K562 (cell line): ENCODE measurements around the gene OR8A1. TPM values are rescaled to one million over a fixed set of nuclear protein-coding genes. Genes with fewer than 3 reads are reported as not detected.

ENCODE experiments used
- ATAC-seq: fragments of 200-7000 bp; cut with Tn5 transposase; 3 replicates; pipeline ENCODE4 v1.9.1; 2020; ENCODE audit warnings: moderate library complexity
- BruUV-seq: library from RNA; stranded (reverse); fragments of 400-500 nt; replicated peaks from 2 replicates; lab custom pipeline; 2021; lab: Mats Ljungman, UMichigan
- CTCF ChIA-PET: fragments of 300-600 bp; formaldehyde crosslinking; extraction: SDS; loops from one replicate; lab custom pipeline; 2021; ENCODE audit warnings: low intra/inter-chr PET ratio; lab: Yijun Ruan, JAX
- POLR2A ChIA-PET: fragments of 300-600, 350-650 bp; sonication (Branson Sonifier 250); formaldehyde crosslinking; extraction: SDS; loops from one replicate; lab custom pipeline; 2021; ENCODE audit warnings: antibody characterized with exemption, inconsistent platforms; lab: Yijun Ruan, JAX
- DNase-seq, 4 experiments: peaks; one replicate each; pipeline versions ENCODE4 v3.0.0 to v3.0.0-alpha.2; 2011 to 2018; ENCODE audit warnings: low spot score in 3 of 4, mixed read lengths in 3 of 4; ENCODE audit errors: extremely low read depth in 1 of 4
- FAIRE-seq: peaks from 2 replicates; lab custom pipeline; 2011; peaks lifted over from hg19 to GRCh38; lab: Jason Lieb, UNC
- H2AFZ ChIP-seq: 2 replicates; pipeline ENCODE4 v1.6.0; 2011; ENCODE audit warnings: low read depth, low read length, control low read depth, inconsistent platforms
- H3K27ac ChIP-seq: fragments of 200-600 bp; 3 replicates; pipeline ENCODE4 v1.8.0; 2011; ENCODE audit warnings: low read depth, mild to moderate bottlenecking, control low read depth, inconsistent platforms, low read length, moderate library complexity, mixed read lengths; ENCODE audit errors: extremely low read depth
- H3K27me3 ChIP-seq, 2 experiments: fragments of 300-600 bp in 1 of 2; 2 replicates in 1 of 2; 3 replicates in 1 of 2; pipeline versions ENCODE4 v1.6.0 to v1.8.0; 2011; ENCODE audit warnings: inconsistent platforms in 2 of 2, low read length in 2 of 2, mild to moderate bottlenecking in 1 of 2, mixed read lengths in 1 of 2, moderate library complexity in 1 of 2; ENCODE audit not compliant: control insufficient read depth in 2 of 2, insufficient read depth in 2 of 2
- H3K36me3 ChIP-seq: fragments of 300-600 bp; 3 replicates; pipeline ENCODE4 v1.8.0; 2011; ENCODE audit warnings: mild to moderate bottlenecking, low read length, inconsistent platforms; ENCODE audit not compliant: control insufficient read depth, insufficient read depth
- H3K4me1 ChIP-seq, 2 experiments: fragments of 200-600 bp in 1 of 2; replicated peaks in 1 of 2; 2 replicates in 1 of 2; 3 replicates in 1 of 2; pipeline versions ENCODE4 v1.5.1 to v1.8.0; 2011; ENCODE audit warnings: inconsistent platforms in 2 of 2, low read length in 2 of 2, mild to moderate bottlenecking in 1 of 2, mixed read lengths in 1 of 2, moderate library complexity in 1 of 2; ENCODE audit not compliant: control insufficient read depth in 2 of 2, insufficient read depth in 2 of 2
- H3K4me2 ChIP-seq: 2 replicates; pipeline ENCODE4 v1.6.1; 2011; ENCODE audit warnings: low read length, control low read depth, inconsistent platforms, mixed read lengths; ENCODE audit not compliant: insufficient read depth
- H3K4me3 ChIP-seq: fragments of 200-600 bp; sonication (generic), shearing (Covaris generic); 2 replicates; pipeline ENCODE4 v1.5.1; 2016; ENCODE audit warnings: control low read depth, inconsistent platforms
- H3K79me2 ChIP-seq: fragments of 200-600 bp; 3 replicates; pipeline ENCODE4 v1.8.0; 2011; ENCODE audit warnings: low read length, inconsistent platforms; ENCODE audit not compliant: control insufficient read depth, insufficient read depth
- H3K9ac ChIP-seq, 2 experiments: 2 replicates each; pipeline versions ENCODE4 v1.6.0 to v1.6.1; 2011; ENCODE audit warnings: low read depth in 2 of 2, low read length in 2 of 2, control low read depth in 1 of 2, inconsistent platforms in 1 of 2, mild to moderate bottlenecking in 1 of 2, mixed read lengths in 1 of 2; ENCODE audit not compliant: insufficient read depth in 1 of 2
- H3K9me1 ChIP-seq: one replicate; pipeline ENCODE4 v1.6.0; 2011; ENCODE audit warnings: inconsistent platforms, mild to moderate bottlenecking, low read length, moderate library complexity; ENCODE audit not compliant: control insufficient read depth, insufficient read depth
- H3K9me3 ChIP-seq: replicated peaks from 2 replicates; pipeline ENCODE4 v1.5.1; 2011; ENCODE audit warnings: low read depth, low read length, inconsistent platforms; ENCODE audit not compliant: control insufficient read depth, insufficient read depth
- H4K20me1 ChIP-seq: replicated peaks from 2 replicates; pipeline ENCODE4 v1.6.1; 2011; ENCODE audit warnings: low read length, inconsistent platforms, mixed read lengths; ENCODE audit not compliant: control insufficient read depth, insufficient read depth
- CREB3 ChIP-seq: fragments of 450-650 bp; conservative IDR thresholded peaks from 2 replicates; pipeline ENCODE4 v1.6.1; 2016; ENCODE audit warnings: missing genetic modification characterization, low read depth, mild to moderate bottlenecking, missing compliant biosample characterization, moderate library complexity
- DMBX1 ChIP-seq: fragments of 250-450 bp; sonication (Bioruptor Pico); IDR thresholded peaks from 2 replicates; pipeline ENCODE4 v1.8.0; 2022; ENCODE audit warnings: inconsistent platforms, mild to moderate bottlenecking, moderate library complexity, borderline replicate concordance
- DPF2 ChIP-seq: fragments of 450-650 bp; IDR thresholded peaks from 2 replicates; pipeline ENCODE4 v1.6.1; 2016
- FOXA3 ChIP-seq, 2 experiments: fragments of 450-650 bp in 1 of 2; sonication (generic) in 1 of 2; formaldehyde crosslinking; IDR thresholded peaks in 1 of 2; conservative IDR thresholded peaks in 1 of 2; 2 replicates each; pipeline versions ENCODE4 v1.4.0 to v1.8.0; 2020 to 2022; ENCODE audit warnings: mild to moderate bottlenecking in 2 of 2, missing genetic modification reagents in 1 of 2
- GTF2F1 ChIP-seq: IDR thresholded peaks from 2 replicates; pipeline ENCODE4 v1.6.1; 2011; ENCODE audit warnings: low read depth, low read length, improper control_type of control experiment
- HEY1 ChIP-seq: fragments of 250-450 bp; sonication (Bioruptor Pico); IDR thresholded peaks from 2 replicates; pipeline ENCODE4 v1.5.0; 2020; ENCODE audit warnings: mild to moderate bottlenecking, moderate library complexity, borderline replicate concordance
- KHSRP ChIP-seq: fragments of 450-650 bp; IDR thresholded peaks from 2 replicates; pipeline ENCODE4 v1.6.1; 2017
- MTA3 ChIP-seq: fragments of 450-650 bp; formaldehyde crosslinking; IDR thresholded peaks from 2 replicates; pipeline ENCODE4 v1.6.1; 2017; ENCODE audit warnings: mild to moderate bottlenecking, borderline replicate concordance
- POLR2A ChIP-seq: fragments of 450-650 bp; conservative IDR thresholded peaks from 2 replicates; pipeline ENCODE4 v1.6.1; 2016
- RBFOX2 ChIP-seq: fragments of 200-400 bp; formaldehyde crosslinking; IDR thresholded peaks from 2 replicates; pipeline ENCODE4 v1.6.1; 2017; ENCODE audit warnings: low read depth, mild to moderate bottlenecking, low read length, moderate library complexity
- RBM25 ChIP-seq: fragments of 200-400 bp; formaldehyde crosslinking; IDR thresholded peaks from 2 replicates; pipeline ENCODE4 v1.6.1; 2018; ENCODE audit warnings: low read length, low read depth, moderate library complexity; ENCODE audit not compliant: severe bottlenecking
- RCOR1 ChIP-seq, 2 experiments: IDR thresholded peaks; 2 replicates each; pipeline ENCODE4 v1.6.1; 2012; ENCODE audit warnings: low read depth in 2 of 2, low read length in 2 of 2, borderline replicate concordance in 1 of 2, improper control_type of control experiment in 1 of 2
- RNF2 ChIP-seq: sonication (generic); IDR thresholded peaks from 2 replicates; pipeline ENCODE4 v1.6.1; 2016
- SMARCC2 ChIP-seq: fragments of 450-650 bp; IDR thresholded peaks from 2 replicates; pipeline ENCODE4 v1.6.1; 2017; ENCODE audit warnings: antibody characterized with exemption, moderate library complexity, mild to moderate bottlenecking, low read depth
- TGIF2 ChIP-seq: sonication (generic); formaldehyde crosslinking; IDR thresholded peaks from 2 replicates; pipeline ENCODE4 v1.8.1; 2022; ENCODE audit warnings: mild to moderate bottlenecking, missing genetic modification reagents, moderate library complexity
- ZC3H11A ChIP-seq: IDR thresholded peaks from 2 replicates; pipeline ENCODE4 v1.6.1; 2012; ENCODE audit warnings: low read depth, low read length, improper control_type of control experiment
- ZKSCAN3 ChIP-seq: fragments of 250-450 bp; sonication (Bioruptor Pico); IDR thresholded peaks from 2 replicates; pipeline ENCODE4 v1.4.0; 2020
- ZNF75A ChIP-seq: fragments of 450-650 bp; formaldehyde crosslinking; IDR thresholded peaks from 2 replicates; pipeline ENCODE4 v1.4.0; 2020; ENCODE audit warnings: mild to moderate bottlenecking
- WGBS: fragments of 100-300 bp; shearing (Covaris generic); methylation state at CpG from one replicate; pipeline ENCODE4 v1.1.6; 2016; ENCODE audit warnings: low coverage, mixed read lengths; ENCODE audit not compliant: insufficient coverage; ENCODE audit errors: missing lambda C conversion rate; 5-methylcytosine and 5-hydroxymethylcytosine counted together
- in situ Hi-C: fragments of 300-500 bp; cut with MboI; formaldehyde crosslinking; loops from 4 replicates; pipeline ENCODE4 v1.15.0; 2018; ENCODE audit warnings: inconsistent platforms, mixed read lengths
- intact Hi-C: fragments of 100-400 bp; cut with micrococcal nuclease; formaldehyde crosslinking; loops from 2 replicates; pipeline ENCODE4 v1.14.2; 2022
- polyA plus RNA-seq, 8 experiments: library from polyadenylated mRNA; depleted of rRNA in 4 of 8; stranded (reverse) in 5 of 8; unstranded in 3 of 8; fragments of >200 nt; fragmentation: Nextera tagmentation in 2 of 8; fragmentation: Illumina TruSeq in 1 of 8; extraction: Ambion mirVana in 2 of 8; extraction: Trizol in 1 of 8; gene quantifications; 2 replicates each; pipeline versions ENCODE4 v1.2.1 to v1.2.3, GENCODE V29; 2011 to 2014; ENCODE audit warnings: inconsistent platforms in 1 of 8, missing spikeins in 1 of 8
- total RNA-seq, 7 experiments: library from RNA; depleted of rRNA in 6 of 7; stranded (reverse); fragments of >200 nt in 6 of 7; fragmentation: Illumina TruSeq in 2 of 7; extraction: Trizol in 2 of 7; gene quantifications; 2 replicates each; pipeline versions ENCODE4 v1.2.1 to v1.2.3, GENCODE V29; 2011 to 2021; ENCODE audit warnings: low replicate concordance in 1 of 7
- TF ChIP-seq, protein P1 (sequence below): fragments of 250-450 bp; sonication (Bioruptor Pico); IDR thresholded peaks from 2 replicates; pipeline ENCODE4 v1.4.0; 2020
- TF ChIP-seq, protein P2 (sequence below), 2 experiments: fragments of 450-650 bp; IDR thresholded peaks; 2 replicates each; pipeline ENCODE4 v1.6.1; 2016

Gene OR8A1
- total and polyA plus RNA-seq, 9 of the 15 experiments (the other 6 are each of a cell fraction or from before 2014, with no cell fraction given), result 0.27 to 2.7 (median 1.4) TPM

DNA sequence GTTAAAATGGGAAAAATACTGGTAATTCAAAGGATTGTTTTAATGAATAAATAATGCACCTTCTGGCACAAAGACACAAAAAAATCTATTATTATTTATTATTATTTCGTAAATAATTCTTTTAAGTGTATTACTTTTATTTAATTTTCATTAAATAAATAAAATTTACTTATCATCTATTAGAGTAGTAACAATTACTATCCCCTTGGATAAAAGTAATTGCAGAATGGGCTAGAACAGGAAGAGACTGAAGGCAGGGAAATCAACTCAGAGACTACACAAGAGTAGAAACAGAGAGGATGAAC lies 49.3 kb upstream of the OR8A1 start (continued):
- no peak for TF ChIP-seq ZNF75A
- no peak for TF ChIP-seq ZC3H11A
- TF ChIP-seq RBM25, result no peak
- TF ChIP-seq MTA3, result no peak
- TF ChIP-seq, all 486 proteins: peak for 0

DNA sequence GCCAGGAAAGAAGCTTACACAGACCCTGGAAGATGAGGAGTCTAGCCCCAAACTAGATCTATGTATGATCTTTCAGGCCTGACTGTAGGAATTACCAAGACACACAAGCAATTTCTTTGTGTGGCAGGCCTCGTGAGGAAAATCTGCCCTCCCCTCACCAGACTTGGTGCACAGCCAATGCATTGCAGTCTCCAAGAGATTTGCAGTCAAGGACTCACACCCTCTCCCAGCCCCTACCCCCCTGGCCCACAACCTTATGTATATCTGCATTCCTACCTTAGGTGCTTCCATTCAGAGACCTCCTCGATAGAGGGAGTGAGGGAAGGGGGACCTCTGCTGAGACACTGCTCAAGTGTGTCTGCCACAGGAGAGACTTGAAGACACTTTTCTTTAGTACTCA lies 36.2 kb upstream of the OR8A1 start:
- Histone ChIP-seq H4K20me1 (no peaks in the 10 kb centered on the region), H3K79me2 (no peaks in the 10 kb centered on the region), H3K4me3 (no peak overlapping the region), H3K9ac (no peak overlapping the region), H3K4me1 (peaks cover 0 to 22% of the 10 kb centered on the region in 2 experiments; a peak in 4 of 5 replicates), H3K36me3 (no peaks in the 10 kb centered on the region), H3K9me3 (no peaks in the 10 kb centered on the region), H2AFZ (no peak overlapping the region), H3K27ac (no peak overlapping the region), H3K4me2 (no peak overlapping the region), H3K9me1 (no peaks in the 10 kb centered on the region), H3K27me3 (no peaks in the 10 kb centered on the region)
- BruUV-seq, result no TSS peak
- ChIA-PET CTCF (no interaction called here), POLR2A (no interaction called here)
- 42% methylated on average over 2 of the region's 2 CpGs for WGBS
- FAIRE-seq (no peak), ATAC-seq (no peak), DNase-seq (no peak)
- in situ Hi-C loops, result no loop called here
- no peak for TF ChIP-seq DMBX1 (CRISPR knock-in tag)
- TF ChIP-seq HEY1 (CRISPR knock-in tag), result no peak
- no peak for TF ChIP-seq ZKSCAN3 (CRISPR knock-in tag)
- TF ChIP-seq, protein P1, sequence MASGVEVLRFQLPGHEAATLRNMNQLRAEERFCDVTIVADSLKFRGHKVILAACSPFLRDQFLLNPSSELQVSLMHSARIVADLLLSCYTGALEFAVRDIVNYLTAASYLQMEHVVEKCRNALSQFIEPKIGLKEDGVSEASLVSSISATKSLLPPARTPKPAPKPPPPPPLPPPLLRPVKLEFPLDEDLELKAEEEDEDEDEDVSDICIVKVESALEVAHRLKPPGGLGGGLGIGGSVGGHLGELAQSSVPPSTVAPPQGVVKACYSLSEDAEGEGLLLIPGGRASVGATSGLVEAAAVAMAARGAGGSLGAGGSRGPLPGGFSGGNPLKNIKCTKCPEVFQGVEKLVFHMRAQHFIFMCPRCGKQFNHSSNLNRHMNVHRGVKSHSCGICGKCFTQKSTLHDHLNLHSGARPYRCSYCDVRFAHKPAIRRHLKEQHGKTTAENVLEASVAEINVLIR, result no peak
- TF ChIP-seq, protein P2, sequence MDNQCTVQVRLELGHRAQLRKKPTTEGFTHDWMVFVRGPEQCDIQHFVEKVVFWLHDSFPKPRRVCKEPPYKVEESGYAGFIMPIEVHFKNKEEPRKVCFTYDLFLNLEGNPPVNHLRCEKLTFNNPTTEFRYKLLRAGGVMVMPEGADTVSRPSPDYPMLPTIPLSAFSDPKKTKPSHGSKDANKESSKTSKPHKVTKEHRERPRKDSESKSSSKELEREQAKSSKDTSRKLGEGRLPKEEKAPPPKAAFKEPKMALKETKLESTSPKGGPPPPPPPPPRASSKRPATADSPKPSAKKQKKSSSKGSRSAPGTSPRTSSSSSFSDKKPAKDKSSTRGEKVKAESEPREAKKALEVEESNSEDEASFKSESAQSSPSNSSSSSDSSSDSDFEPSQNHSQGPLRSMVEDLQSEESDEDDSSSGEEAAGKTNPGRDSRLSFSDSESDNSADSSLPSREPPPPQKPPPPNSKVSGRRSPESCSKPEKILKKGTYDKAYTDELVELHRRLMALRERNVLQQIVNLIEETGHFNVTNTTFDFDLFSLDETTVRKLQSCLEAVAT (IDR thresholded peaks at IDR 0.05), result no peak
- no peak for TF ChIP-seq POLR2A
- TF ChIP-seq TGIF2 (CRISPR knock-in tag), result no peak
- TF ChIP-seq SMARCC2, result no peak
- no peak for TF ChIP-seq RBFOX2
- TF ChIP-seq KHSRP, result no peak
- TF ChIP-seq GTF2F1, result no peak
- no peak for TF ChIP-seq CREB3 (tag)
- no peak for TF ChIP-seq DPF2
- no peak for TF ChIP-seq RNF2
- TF ChIP-seq FOXA3 (CRISPR knock-in tag; conservative IDR thresholded peaks at IDR 0.05 in 1 of 2, IDR thresholded peaks at IDR 0.05 in 1 of 2), result no peak
- TF ChIP-seq RCOR1 (IDR thresholded peaks at IDR 0.05; ENCODE audit: borderline replicate concordance in 1 of 2, low read depth in 2 of 2, low read length in 2 of 2), result no peak
- intact Hi-C loops, result no loop called here
